ENCODE results near the gene ATG7.

DNA sequence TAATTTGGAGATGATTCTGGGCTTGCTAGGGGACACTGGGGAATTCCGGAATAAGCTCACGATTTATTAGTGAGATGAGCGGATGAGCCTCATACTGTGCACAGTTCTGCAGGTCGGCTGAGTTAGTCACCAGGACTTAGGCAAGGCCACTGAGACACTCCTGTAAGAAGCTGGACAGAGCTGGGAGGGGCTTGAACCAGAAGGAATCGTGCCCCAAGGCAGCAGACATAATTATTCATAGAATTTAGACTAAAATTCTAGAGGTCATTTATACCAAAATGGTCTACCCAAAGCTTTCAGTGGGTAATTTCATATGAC lies 250.2 kb downstream of the ATG7 start:
- TF ChIP-seq, protein P1, sequence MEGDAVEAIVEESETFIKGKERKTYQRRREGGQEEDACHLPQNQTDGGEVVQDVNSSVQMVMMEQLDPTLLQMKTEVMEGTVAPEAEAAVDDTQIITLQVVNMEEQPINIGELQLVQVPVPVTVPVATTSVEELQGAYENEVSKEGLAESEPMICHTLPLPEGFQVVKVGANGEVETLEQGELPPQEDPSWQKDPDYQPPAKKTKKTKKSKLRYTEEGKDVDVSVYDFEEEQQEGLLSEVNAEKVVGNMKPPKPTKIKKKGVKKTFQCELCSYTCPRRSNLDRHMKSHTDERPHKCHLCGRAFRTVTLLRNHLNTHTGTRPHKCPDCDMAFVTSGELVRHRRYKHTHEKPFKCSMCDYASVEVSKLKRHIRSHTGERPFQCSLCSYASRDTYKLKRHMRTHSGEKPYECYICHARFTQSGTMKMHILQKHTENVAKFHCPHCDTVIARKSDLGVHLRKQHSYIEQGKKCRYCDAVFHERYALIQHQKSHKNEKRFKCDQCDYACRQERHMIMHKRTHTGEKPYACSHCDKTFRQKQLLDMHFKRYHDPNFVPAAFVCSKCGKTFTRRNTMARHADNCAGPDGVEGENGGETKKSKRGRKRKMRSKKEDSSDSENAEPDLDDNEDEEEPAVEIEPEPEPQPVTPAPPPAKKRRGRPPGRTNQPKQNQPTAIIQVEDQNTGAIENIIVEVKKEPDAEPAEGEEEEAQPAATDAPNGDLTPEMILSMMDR (IDR thresholded peaks at IDR 0.05; ENCODE audit: insufficient read depth, low read length, poor library complexity, severe bottlenecking), result no peak
- no peak for TF ChIP-seq EZH2phosphoT487 (conservative IDR thresholded peaks at IDR 0.05; ENCODE audit: low read length)

Data from SU-DHL-6 (cell line).